Adrenal gland (tissue), 5 donors: ENCODE data around the gene LFNG.

Source experiments
- POLR2A ChIP-seq, 2 donors: fragments of 450-650 bp; IDR thresholded peaks; one replicate each; pipeline ENCODE4 v1.6.1; 2017; ENCODE audit warnings: antibody characterized with exemption in 2 of 2, mild to moderate bottlenecking in 2 of 2, moderate library complexity in 1 of 2
- TF ChIP-seq, protein P1 (sequence below), 6 experiments: fragments of 450-650 bp in 4 of 6; fragments of 200-600 bp in 2 of 6; sonication (generic) in 1 of 6; IDR thresholded peaks; 1 replicate in 5 of 6; 2 replicates in 1 of 6; pipeline versions ENCODE4 v1.5.1 to v1.8.0; 2016 to 2021; ENCODE audit warnings: antibody characterized with exemption in 6 of 6, mild to moderate bottlenecking in 2 of 6, moderate library complexity in 1 of 6
- donor health status: DM: no; HTN: no; CAD: no.

DNA sequence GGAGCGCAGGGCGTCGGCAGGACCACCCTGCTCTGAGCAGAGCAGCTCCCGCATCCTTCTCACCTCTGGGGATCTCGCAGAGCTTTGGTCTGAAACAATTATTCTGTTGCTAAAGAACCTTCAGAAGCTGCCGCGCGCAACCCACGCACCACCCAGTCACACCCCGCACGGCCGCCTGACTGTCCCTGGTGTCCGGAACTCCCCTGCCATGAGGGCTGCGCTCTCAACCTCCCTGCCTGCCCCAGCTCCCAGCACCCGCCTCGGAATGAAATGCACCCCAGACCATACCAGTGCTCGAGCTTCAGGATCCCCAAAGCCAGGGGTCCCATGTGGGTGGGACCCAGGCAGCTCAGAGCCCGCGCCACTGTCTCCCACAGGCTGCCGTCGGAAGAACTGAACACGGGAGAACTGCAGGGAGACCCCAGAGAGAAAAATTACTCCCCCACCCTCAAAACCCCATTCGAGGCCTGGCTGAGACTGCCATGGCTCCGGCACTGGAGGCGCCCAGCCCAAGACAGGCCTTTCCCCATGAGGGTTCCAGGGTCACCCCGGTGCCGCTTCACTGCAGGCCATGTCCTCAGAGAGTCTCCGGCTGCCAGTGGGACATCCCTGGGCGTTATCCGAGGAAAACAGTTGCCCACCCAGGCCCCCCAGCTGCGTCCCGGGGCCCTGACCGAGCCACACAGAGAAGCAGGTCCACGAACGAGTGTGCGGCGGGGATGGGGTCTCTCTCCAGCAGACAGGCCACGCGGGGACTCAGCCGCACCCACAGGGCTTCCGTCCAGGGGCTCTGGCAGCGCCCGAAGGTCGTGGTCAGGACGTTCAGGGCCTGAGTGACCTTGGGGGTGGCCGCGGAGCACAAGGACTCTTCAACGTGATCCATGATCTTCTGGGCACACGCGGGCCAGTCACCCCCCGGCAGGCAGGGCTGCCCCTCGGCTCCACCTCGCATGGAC, 23.6 kb downstream of the LFNG start:
- TF ChIP-seq, protein P1, sequence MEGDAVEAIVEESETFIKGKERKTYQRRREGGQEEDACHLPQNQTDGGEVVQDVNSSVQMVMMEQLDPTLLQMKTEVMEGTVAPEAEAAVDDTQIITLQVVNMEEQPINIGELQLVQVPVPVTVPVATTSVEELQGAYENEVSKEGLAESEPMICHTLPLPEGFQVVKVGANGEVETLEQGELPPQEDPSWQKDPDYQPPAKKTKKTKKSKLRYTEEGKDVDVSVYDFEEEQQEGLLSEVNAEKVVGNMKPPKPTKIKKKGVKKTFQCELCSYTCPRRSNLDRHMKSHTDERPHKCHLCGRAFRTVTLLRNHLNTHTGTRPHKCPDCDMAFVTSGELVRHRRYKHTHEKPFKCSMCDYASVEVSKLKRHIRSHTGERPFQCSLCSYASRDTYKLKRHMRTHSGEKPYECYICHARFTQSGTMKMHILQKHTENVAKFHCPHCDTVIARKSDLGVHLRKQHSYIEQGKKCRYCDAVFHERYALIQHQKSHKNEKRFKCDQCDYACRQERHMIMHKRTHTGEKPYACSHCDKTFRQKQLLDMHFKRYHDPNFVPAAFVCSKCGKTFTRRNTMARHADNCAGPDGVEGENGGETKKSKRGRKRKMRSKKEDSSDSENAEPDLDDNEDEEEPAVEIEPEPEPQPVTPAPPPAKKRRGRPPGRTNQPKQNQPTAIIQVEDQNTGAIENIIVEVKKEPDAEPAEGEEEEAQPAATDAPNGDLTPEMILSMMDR (IDR thresholded peaks at IDR 0.05), result no peak
- TF ChIP-seq POLR2A (IDR thresholded peaks at IDR 0.05), result no peak
